Epithelial cell of prostate (primary cell): ENCODE data around the gene ZBTB43.
"Not testable (repeated sequence)": the region's sequence is repeated elsewhere in the genome, so short reads cannot be mapped to it uniquely, and the experiment has no call there.

ENCODE experiments used
- DNase-seq: peaks from one replicate; pipeline ENCODE4 v3.0.0-alpha.2; 2011; ENCODE audit warnings: low read depth, low spot score
- H3K27ac ChIP-seq: fragments of 450-650 bp; 2 replicates; pipeline ENCODE4 v1.5.1; 2017; ENCODE audit warnings: mild to moderate bottlenecking

Gene ZBTB43

GRCh38 chr9:126822278-126822677 lies 17.4 kb downstream of the ZBTB43 start:
- no peak overlapping the region for H3K27ac ChIP-seq

DNA sequence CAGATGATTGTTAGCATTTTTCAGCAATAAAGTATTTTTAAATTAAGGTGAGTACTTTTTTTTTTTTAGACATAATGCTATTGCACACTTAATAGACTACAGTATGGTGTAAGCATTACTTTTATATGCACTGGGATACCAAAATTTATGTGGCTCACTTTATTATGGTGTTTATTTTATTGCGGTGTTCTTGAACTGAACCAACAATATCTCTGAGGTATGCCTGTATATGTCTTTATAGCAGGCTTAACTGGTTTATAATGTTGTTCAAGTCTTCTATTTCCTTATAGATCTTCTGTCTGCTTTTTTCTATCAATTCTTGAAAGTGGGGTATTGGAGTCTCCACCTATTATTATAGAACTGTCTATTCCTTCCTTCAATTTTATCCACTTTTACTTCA lies 18.0 kb downstream of the ZBTB43 start:
- H3K27ac ChIP-seq, result no peak overlapping the region
- DNase-seq, result no peak

More at GRCh38 chr9:126822278-126822677, 17.4 kb downstream of the ZBTB43 start:
- no peak for DNase-seq

DNA sequence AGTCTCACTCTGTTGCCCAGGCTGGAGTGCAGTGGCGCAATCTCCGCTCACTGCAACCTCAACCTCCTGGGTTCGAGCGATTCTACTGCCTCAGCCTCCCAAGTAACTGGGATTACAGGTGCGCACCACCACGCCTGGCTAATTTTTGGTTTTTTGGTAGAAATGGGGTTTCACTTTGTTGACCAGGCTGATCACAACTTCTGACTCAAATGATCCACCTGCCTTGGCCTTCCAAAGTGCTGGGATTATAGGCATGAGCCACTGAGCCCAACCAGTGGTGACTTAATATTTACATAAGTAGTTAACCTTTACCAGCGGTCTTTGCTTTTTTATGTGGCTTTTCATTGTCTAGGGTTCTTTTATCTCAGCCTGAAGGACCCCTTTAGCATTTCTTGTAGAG lies 19.2 kb downstream of the ZBTB43 start:
- not testable (repeated sequence) for DNase-seq, H3K27ac ChIP-seq

DNA sequence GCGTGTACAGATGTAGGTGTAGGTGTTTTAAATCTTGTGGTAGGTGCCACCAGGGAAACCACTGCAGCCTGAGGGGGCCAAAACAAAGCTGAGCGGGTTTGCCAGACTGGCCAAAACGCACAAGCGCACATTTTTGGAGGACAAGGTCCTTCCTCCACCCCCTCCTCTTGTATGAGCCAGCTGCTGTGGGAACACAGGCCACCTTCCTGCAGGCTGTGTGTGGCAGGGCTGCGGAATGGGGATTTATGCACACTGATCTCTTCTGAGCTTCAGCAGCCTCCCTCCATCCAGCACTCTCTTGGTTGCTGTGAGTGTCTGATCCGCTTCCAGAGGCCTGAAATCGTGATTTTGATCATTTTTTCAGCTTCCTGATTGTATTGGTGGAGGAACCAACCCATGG lies 22.4 kb downstream of the ZBTB43 start:
- no peak overlapping the region for H3K27ac ChIP-seq
- no peak for DNase-seq

DNA sequence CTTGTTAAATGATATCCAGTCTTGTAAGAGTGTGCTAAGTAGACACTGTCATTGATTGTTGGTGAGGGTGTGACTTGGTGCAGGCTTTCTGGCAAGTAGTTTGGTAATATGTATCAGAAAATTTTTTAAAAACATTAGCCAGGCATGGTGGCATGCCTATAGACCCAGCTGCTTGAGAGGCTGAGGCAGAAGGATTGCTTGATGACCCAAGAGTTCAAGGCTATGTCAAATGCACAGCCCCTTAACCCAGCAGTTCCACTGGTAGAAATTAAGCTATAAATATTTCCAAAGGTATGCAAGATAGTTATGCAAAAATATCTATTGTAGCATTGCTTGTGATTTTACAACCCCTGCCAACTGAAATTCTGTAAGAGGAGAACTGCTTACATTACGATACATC lies 24.2 kb downstream of the ZBTB43 start:
- H3K27ac ChIP-seq, result no peak overlapping the region
- DNase-seq, result no peak

DNA sequence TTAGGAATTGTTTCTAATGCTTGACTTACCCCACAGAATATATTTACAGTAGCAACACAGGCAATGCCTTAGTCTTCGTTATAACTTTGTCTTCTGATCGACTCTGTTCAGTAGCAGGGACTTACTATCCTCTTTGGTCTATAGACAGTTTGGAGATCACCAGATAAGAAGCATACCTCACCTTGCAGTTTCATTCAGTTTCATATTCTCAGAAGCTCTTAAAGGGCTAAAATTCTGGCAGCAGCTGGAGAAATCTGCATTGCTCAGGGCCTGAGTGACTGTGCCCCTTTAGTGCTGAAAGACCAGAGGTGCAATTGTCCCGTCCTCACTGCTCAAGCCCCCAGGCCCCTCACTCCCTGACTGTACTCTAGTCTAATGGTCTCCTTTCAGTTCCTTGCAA lies 26.0 kb downstream of the ZBTB43 start:
- H3K27ac ChIP-seq, result no peak overlapping the region
- no peak for DNase-seq

DNA sequence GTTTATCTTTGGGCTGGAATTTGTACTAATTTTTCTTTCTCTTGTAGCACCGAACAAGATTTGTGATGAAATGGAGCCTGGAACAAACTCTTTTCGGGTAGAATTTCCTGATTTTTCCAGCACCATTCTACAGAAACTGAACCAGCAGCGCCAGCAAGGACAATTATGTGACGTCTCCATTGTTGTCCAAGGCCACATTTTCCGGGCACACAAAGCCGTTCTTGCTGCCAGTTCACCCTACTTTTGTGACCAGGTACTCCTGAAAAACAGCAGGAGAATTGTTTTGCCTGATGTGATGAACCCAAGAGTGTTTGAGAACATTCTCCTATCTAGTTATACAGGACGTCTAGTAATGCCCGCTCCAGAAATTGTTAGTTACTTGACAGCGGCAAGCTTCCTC lies 27.6 kb downstream of the ZBTB43 start:
- H3K27ac ChIP-seq, result no peak overlapping the region
- no peak for DNase-seq

- DNase-seq, result no peak
These were observed 28.2 kb downstream of the ZBTB43 start for GRCh38 chr9:126833020-126833419.

DNA sequence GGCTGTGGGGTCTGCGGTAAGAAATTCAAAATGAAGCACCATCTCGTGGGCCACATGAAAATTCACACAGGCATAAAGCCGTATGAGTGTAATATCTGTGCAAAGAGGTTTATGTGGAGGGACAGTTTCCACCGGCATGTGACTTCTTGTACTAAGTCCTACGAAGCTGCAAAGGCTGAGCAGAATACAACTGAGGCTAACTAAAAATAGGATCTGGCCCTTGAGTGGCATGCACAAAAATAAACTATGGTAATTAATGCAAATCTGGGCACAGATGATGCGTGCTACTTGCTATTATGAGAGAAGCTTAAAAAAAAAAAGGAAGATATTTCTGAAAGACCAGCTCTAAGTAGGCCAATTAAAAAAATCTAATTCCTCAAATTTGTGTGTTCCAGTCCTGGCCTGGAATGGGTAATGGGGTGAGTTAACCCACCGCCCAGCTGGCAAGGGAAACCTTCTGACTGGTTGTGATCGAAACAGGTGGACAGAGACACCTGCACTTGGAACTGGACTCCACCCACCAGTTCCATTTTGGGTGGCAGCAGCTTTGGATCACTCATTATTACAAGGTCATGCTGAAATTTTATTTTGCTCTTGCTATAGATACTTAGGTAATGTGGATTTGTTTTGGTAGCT lies 29.0 kb downstream of the ZBTB43 start:
- H3K27ac ChIP-seq, result no peak overlapping the region
- no peak for DNase-seq

More at GRCh38 chr9:126833020-126833419, 28.2 kb downstream of the ZBTB43 start:
- no peak overlapping the region for H3K27ac ChIP-seq

DNA sequence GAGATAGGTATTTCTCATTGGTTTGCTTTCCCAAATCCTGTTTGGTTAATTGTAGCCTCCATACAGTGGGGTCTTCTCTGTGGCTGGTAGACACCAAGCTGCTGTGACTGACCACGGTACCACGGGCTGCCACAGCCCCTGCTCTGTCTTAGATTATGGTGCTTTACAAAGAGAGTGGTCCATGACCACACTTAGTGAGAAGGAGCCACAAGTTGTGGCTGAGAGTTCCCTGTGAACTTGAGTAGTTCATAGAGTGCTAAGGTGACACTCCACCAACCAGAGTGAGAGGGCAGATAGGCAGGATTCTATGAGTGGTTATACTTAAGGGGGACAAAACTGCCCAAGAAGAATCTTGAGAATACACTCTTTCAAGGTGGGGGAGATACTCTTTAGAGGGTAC lies 29.8 kb downstream of the ZBTB43 start:
- no peak for DNase-seq
- H3K27ac ChIP-seq, result no peak overlapping the region

GRCh38 chr9:126836216-126836615 lies 31.4 kb downstream of the ZBTB43 start:
- no peak for DNase-seq
- no peak overlapping the region for H3K27ac ChIP-seq

DNA sequence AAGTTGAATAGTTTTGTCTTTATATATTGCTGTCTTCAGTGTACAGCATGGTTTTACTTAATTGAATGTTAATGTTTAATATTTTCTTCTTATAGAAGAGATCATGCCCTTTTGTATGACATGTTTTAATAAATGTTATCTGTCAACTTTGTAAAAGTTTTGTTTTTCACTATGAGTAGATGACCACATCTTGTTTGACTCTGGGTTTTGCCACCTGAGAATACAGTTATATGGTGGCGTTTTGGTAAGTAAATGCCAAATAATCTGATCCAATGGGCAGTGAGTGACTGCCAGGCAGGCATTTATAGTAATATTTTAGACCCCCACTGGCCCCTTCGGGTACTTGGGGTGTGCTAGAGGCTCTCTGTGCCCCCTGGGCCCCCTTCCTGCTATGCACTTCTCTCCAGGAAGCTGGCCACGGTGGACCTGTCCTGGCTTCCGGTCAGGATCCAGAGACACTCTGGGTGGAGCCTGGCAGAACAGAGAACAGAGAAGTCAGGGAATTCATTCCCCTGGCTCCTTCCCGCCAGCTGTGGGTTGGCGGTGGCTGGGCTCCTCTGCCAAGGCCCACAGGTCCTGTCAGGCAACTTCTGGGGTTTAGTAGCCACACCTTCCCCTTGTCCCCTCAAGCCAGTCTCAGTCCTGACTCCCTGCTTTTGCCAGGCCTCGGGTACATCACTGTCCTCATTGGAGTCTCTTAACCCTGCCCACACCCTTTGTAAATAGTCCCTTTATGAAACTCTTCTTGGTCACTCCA lies 33.4 kb downstream of the ZBTB43 start:
- no peak overlapping the region for H3K27ac ChIP-seq
- no peak for DNase-seq

DNA sequence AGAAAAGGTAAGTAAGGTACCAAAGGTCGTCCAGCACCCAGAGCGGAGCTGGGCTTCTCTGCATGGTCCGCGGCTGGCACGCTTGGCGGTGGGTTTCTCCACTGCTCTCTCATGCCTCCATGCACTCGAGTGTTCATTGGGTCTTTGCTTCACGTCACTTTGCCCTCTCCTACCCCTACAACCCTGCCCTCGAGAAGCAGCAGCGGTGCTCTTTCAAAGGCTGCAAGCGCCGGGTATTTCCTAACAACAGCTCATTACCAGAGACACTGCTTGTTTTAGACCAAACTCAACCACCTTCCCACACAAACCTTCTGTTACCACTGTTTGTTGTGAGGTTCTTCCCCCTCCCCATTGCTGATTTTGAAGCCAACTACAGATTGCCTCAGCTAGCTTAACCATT lies 34.1 kb downstream of the ZBTB43 start:
- H3K27ac ChIP-seq, result no peak overlapping the region
- DNase-seq, result no peak

DNA sequence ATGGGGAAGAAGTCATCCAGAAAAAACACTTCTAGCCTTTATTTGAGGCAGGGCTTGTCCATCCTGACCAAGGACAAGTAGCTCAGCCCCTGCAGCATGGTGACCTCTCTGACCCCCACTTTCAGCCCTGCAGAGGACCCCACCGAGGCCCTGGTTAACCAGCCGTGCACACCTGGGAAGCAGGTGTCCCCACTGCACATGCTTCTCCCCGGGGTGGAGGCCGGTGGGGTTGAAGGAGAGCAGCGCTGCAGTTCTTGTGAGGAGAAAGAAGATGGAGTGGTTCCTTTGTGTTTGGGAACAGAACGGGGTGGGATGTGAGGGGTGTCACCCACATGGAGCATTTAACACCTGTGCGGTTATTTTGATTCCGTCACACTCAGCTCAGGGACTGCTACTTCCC lies 34.5 kb downstream of the ZBTB43 start:
- H3K27ac ChIP-seq, result no peak overlapping the region
- DNase-seq, result no peak

DNA sequence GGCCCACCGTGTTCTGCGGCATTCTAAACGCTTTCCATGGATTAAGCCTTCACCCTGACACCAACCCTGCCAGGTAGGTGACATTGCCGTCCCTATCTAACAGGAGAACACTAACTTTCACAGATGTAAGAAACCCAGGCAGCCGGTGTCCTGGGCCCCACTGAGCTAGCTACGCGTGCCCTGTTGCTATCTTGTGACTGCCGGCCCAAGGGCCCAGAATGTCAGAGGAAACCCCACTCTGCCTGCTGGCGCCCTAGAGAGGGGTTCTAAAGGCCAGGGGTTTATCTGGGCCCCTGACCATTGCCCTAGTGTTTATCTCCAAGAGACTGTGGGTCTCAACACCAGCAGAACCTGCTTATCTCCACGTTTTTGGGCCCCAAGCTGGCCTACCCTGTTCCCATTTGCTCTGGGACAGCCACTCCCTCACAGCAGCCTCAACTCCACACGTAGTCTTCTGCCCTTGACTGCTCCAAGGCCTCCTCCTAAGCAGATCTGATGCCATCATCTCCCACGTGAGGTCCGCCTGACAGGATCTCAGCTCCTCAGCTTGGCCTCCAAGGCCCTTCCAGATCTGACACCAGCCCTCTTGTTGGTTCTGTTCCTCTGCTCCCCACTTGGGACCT lies 37.5 kb downstream of the ZBTB43 start:
- DNase-seq, result no peak
- no peak overlapping the region for H3K27ac ChIP-seq

GRCh38 chr9:126842977-126843799 lies 38.3 kb downstream of the ZBTB43 start:
- no peak for DNase-seq
- no peak overlapping the region for H3K27ac ChIP-seq

- no peak for DNase-seq
- H3K27ac ChIP-seq, result no peak overlapping the region
These were observed 39.2 kb downstream of the ZBTB43 start for GRCh38 chr9:126844085-126844484.

DNA sequence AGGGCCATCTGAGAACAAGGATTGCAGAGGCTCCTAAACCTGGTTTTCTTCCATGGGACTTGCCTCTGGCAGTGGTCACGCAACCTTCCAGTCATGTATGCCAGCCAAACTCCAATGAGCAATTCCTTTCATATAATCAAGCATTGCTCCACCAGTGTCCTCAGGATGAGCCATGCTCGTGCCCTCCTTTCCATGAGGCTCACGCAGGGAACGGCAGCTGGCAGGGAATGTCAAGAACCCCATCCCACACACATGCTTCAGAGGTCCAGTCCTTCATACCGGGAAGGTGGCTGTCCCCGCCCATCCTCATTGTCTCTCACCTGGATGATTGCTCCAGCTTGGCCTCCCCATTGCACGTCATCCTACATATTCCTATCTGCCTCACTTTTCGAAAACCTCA lies 42.2 kb downstream of the ZBTB43 start:
- no peak overlapping the region for H3K27ac ChIP-seq
- DNase-seq, result no peak

- DNase-seq, result no peak
- no peak overlapping the region for H3K27ac ChIP-seq
These were observed 44.9 kb downstream of the ZBTB43 start for GRCh38 chr9:126849591-126850225.

DNA sequence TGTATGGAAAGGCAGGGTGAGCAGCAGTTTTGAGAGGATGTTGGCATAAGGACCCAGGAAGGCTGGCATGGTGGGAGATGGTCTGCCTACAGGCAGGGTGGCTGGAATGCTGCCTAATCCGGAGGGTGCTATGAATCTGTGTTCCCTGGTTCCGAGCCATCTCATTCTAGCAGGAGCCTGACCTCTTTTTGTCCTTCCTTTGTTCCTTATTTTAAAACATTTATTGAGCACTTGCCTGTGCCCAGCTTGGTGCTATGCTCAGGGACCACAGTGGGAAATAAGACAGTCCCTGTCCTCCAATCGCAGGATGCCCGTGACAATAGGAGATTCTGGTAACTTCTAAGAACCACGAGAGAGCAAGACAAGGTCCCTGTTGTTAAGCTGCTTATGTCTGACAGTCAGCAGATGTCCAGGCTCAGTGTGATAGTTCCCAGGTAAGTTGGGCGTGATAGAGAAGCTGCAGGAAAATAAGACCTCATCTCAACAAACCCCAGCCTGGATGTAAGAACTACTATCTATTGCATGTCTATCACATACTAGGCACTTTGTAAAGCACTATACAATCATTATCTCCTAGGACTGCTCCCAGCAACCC lies 46.5 kb downstream of the ZBTB43 start:
- DNase-seq, result no peak
- H3K27ac ChIP-seq, result no peak overlapping the region
